Measurements from ENCODE around the gene ARID2. TPM values are rescaled to one million over a fixed set of nuclear protein-coding genes. Genes with fewer than 3 reads are reported as not detected.

ARID2 gene
- total RNA-seq, 2 donors from 2014 or later = 19.1 to 26.2 TPM

- Histone ChIP-seq H3K4me1 (peaks cover 32% of the 10 kb centered on the region), H3K27me3 (no peaks in the 10 kb centered on the region), H3K27ac (peak overlapping the region in 3 of 4 donors; percentile 97 to 100 (median 99)), H3K36me3 (replicated peaks in 1 of 2; ENCODE audit: insufficient read depth in 1 of 2, low read depth in 2 of 2) (no peaks in the 10 kb centered on the region), H3K4me3 (peak overlapping the region in 1 of 2 donors; percentile 34), H3K9me3 (no peaks in the 10 kb centered on the region)
- DNase-seq (no peak), ATAC-seq (no peak)
- intact Hi-C loops (cut with DNase I) = no loop called here
- 3 to 5% methylated on average over 12 of the region's 12 CpGs for WGBS, 2 donors
- no peak for TF ChIP-seq POLR2A (IDR thresholded peaks at IDR 0.05)
- TF ChIP-seq, protein P1, sequence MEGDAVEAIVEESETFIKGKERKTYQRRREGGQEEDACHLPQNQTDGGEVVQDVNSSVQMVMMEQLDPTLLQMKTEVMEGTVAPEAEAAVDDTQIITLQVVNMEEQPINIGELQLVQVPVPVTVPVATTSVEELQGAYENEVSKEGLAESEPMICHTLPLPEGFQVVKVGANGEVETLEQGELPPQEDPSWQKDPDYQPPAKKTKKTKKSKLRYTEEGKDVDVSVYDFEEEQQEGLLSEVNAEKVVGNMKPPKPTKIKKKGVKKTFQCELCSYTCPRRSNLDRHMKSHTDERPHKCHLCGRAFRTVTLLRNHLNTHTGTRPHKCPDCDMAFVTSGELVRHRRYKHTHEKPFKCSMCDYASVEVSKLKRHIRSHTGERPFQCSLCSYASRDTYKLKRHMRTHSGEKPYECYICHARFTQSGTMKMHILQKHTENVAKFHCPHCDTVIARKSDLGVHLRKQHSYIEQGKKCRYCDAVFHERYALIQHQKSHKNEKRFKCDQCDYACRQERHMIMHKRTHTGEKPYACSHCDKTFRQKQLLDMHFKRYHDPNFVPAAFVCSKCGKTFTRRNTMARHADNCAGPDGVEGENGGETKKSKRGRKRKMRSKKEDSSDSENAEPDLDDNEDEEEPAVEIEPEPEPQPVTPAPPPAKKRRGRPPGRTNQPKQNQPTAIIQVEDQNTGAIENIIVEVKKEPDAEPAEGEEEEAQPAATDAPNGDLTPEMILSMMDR (IDR thresholded peaks at IDR 0.05) = peak; percentile 51 to 71 (median 57)
Measured at GRCh38 chr12:45725631-45726602, 3.6 kb upstream of the ARID2 start.

DNA sequence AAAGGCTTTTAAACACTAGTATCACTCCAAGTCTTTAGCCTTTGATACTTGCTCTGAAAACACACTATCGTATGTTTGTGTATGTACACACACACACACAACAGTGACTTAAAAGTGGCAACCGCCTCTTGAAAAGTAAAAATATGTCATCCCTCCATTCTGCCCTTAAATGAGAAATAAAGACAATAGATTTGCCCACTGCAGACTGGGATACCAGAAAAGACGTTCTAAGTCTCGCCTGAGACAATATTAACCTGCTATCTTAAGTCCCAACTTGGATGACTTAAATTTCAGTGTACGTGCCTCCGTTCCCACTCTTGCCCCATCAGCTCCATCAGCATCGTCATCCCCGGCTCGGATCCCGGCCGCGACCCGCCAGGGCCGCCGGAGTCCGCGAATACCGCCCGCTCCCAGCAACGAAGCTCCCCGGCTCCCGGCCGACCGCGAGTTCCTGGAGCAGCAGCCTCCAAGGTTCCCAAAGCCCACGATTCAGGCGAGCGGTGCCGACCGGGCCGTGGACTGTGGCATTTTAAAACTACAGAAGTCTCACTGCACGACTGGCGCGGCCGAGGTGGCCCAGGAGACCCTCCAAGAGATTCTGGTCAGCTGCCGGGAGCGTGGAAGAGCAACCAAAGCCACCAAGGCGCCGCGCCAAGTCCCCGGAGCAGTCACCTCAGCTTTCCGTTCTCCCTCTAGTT lies 2.8 kb upstream of the ARID2 start:
- intact Hi-C loops (cut with DNase I) = no loop called here
- 0 to 1% methylated on average over 42 of the region's 42 CpGs for WGBS, 2 donors

GRCh38 chr12:45727301-45727979 lies 2.1 kb upstream of the ARID2 start:
- H3K27me3 ChIP-seq = no peaks in the 10 kb centered on the region
- peaks cover 40% of the 10 kb centered on the region for H3K4me1 ChIP-seq
- DNase-seq (peak; percentile 89 to 96 (median 92)), ATAC-seq (peak; percentile 62)
- no peaks in the 10 kb centered on the region for H3K36me3 ChIP-seq (replicated peaks in 1 of 2; ENCODE audit: insufficient read depth in 1 of 2, low read depth in 2 of 2)
- no peaks in the 10 kb centered on the region for H3K9me3 ChIP-seq
- H3K27ac ChIP-seq = peak overlapping the region; percentile 97 to 100 (median 98)
- TF ChIP-seq POLR2A (IDR thresholded peaks at IDR 0.05) = peak; percentile 57 to 88 (median 87)
- TF ChIP-seq, protein P1 (IDR thresholded peaks at IDR 0.05) = peak in 1 of 7 experiments; percentile 9
- intact Hi-C loops (cut with DNase I) = no loop called here
- 0% methylated on average over 35 to 45 of the region's 45 CpGs for WGBS, 2 donors
- H3K4me3 ChIP-seq = peak overlapping the region; percentile 34 to 72

More for the DNA sequence above, 2.8 kb upstream of the ARID2 start:
- DNase-seq (peak; percentile 55 to 76 (median 62)), ATAC-seq (no peak)
- H3K27me3 ChIP-seq = no peaks in the 10 kb centered on the region
- no peaks in the 10 kb centered on the region for H3K36me3 ChIP-seq (replicated peaks in 1 of 2; ENCODE audit: insufficient read depth in 1 of 2, low read depth in 2 of 2)
- peak overlapping the region; percentile 97 to 100 (median 98) for H3K27ac ChIP-seq
- H3K4me1 ChIP-seq = peaks cover 37% of the 10 kb centered on the region
- H3K4me3 ChIP-seq = peak overlapping the region; percentile 34 to 72
- H3K9me3 ChIP-seq = no peaks in the 10 kb centered on the region
- TF ChIP-seq, protein P1 (IDR thresholded peaks at IDR 0.05) = no peak
- no peak for TF ChIP-seq POLR2A (IDR thresholded peaks at IDR 0.05)

GRCh38 chr12:45727980-45728629 lies 1.4 kb upstream of the ARID2 start:
- H3K9me3 ChIP-seq = no peaks in the 10 kb centered on the region
- peak overlapping the region; percentile 97 to 100 (median 98) for H3K27ac ChIP-seq
- DNase-seq (no peak), ATAC-seq (no peak)
- intact Hi-C loops (cut with DNase I) = no loop called here
- H3K27me3 ChIP-seq = no peaks in the 10 kb centered on the region
- H3K4me3 ChIP-seq = peak overlapping the region in 1 of 2 donors; percentile 34
- no peak for TF ChIP-seq POLR2A (IDR thresholded peaks at IDR 0.05)
- TF ChIP-seq, protein P1 (IDR thresholded peaks at IDR 0.05) = no peak
- no peaks in the 10 kb centered on the region for H3K36me3 ChIP-seq (replicated peaks in 1 of 2; ENCODE audit: insufficient read depth in 1 of 2, low read depth in 2 of 2)
- peaks cover 40% of the 10 kb centered on the region for H3K4me1 ChIP-seq
- 0% methylated on average over 17 of the region's 17 CpGs for WGBS, 2 donors

Measured in body of pancreas (tissue), 4 donors.